ENCODE measurements around the gene CFAP221. TPM values are rescaled to one million over a fixed set of nuclear protein-coding genes. Genes with fewer than 3 reads are reported as not detected.

The CFAP221 gene
- polyA plus RNA-seq, 1 donor (not counting 4 experiments of a cell fraction or from before 2014, with no cell fraction given): not detected

DNA sequence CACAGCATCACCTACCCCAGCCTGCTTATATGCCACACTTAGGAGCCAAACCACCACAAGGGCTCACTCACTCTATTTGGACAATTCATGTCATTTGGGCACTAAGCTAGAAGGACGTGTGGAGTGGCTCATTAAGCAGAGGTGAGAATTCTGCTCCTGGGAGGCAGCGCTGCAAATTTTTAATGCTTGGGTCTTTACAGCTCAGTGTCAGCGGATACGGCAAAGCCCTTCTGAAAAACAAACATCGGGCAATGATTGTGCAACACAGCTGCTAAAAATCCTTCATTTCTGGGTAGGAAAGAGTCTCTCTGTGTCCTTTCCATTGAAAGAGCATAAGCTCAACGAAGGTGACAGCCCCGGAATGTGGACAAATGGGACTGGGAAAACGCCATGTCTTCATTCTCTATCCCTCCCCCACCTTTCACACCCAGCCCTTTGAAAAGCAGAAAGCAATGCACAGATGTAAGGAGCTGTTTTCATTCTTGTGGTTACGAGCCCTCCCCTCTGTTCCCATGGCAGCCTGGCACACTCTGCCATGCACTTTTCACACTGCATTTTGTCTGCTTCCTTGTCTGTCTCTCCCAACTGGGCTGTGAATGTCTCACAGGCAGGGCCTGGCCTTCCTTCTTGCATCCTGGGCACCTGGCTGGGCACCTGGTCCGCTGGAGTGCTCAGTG, 150.7 kb downstream of the CFAP221 start:
- Histone ChIP-seq H3K27me3 (ENCODE audit: control insufficient read depth, extremely low read depth, insufficient read depth, low read length) (no peaks in the 10 kb centered on the region), H3K9ac (ENCODE audit: control insufficient read depth, extremely low read depth, insufficient read depth, low read length) (no peak overlapping the region), H3K36me3 (ENCODE audit: control insufficient read depth in 2 of 2, extremely low read depth in 1 of 2, insufficient read depth in 2 of 2, low read length in 2 of 2) (no peaks in the 10 kb centered on the region), H3K27ac (ENCODE audit: control insufficient read depth, insufficient read depth, low read length) (no peak overlapping the region), H3K9me1 (ENCODE audit: control insufficient read depth, extremely low read depth, insufficient read depth, low read length) (no peaks in the 10 kb centered on the region), H3K9me3 (ENCODE audit: control insufficient read depth, low read depth, low read length) (no peaks in the 10 kb centered on the region), H3K4me2 (ENCODE audit: control insufficient read depth, extremely low read depth, insufficient read depth, low read depth, low read length) (no peak overlapping the region), H3K4me1 (ENCODE audit: control insufficient read depth, extremely low read depth, insufficient read depth, low read length) (no peaks in the 10 kb centered on the region), H3K4me3 (ENCODE audit: control insufficient read depth in 2 of 3, extremely low read depth in 1 of 3, insufficient read depth in 2 of 3, low read depth in 1 of 3, low read length in 3 of 3) (no peak overlapping the region), H2AFZ (ENCODE audit: control insufficient read depth, low read length) (no peak overlapping the region), H3K79me2 (ENCODE audit: control insufficient read depth, insufficient read depth, low read length) (no peaks in the 10 kb centered on the region), H4K20me1 (ENCODE audit: control insufficient read depth, extremely low read depth, insufficient read depth, low read length) (no peaks in the 10 kb centered on the region)
- dilution Hi-C loops (cut with MboI; ENCODE audit: extremely low pct_ligation_motif_present, low sequenced_read_pairs): no loop called here
- TF ChIP-seq, protein P1, sequence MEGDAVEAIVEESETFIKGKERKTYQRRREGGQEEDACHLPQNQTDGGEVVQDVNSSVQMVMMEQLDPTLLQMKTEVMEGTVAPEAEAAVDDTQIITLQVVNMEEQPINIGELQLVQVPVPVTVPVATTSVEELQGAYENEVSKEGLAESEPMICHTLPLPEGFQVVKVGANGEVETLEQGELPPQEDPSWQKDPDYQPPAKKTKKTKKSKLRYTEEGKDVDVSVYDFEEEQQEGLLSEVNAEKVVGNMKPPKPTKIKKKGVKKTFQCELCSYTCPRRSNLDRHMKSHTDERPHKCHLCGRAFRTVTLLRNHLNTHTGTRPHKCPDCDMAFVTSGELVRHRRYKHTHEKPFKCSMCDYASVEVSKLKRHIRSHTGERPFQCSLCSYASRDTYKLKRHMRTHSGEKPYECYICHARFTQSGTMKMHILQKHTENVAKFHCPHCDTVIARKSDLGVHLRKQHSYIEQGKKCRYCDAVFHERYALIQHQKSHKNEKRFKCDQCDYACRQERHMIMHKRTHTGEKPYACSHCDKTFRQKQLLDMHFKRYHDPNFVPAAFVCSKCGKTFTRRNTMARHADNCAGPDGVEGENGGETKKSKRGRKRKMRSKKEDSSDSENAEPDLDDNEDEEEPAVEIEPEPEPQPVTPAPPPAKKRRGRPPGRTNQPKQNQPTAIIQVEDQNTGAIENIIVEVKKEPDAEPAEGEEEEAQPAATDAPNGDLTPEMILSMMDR (optimal IDR thresholded peaks at IDR 0.05 in 1 of 3, IDR thresholded peaks at IDR 0.05 in 1 of 3, conservative IDR thresholded peaks at IDR 0.05 in 1 of 3; ENCODE audit: extremely low read depth in 1 of 3, insufficient read depth in 2 of 3, low read length in 3 of 3): no peak
- no peak for TF ChIP-seq EZH2 (IDR thresholded peaks at IDR 0.05; ENCODE audit: low read length)
- DNase-seq (ENCODE audit: low read depth, low spot score) (no peak), FAIRE-seq (no peak)

DNA sequence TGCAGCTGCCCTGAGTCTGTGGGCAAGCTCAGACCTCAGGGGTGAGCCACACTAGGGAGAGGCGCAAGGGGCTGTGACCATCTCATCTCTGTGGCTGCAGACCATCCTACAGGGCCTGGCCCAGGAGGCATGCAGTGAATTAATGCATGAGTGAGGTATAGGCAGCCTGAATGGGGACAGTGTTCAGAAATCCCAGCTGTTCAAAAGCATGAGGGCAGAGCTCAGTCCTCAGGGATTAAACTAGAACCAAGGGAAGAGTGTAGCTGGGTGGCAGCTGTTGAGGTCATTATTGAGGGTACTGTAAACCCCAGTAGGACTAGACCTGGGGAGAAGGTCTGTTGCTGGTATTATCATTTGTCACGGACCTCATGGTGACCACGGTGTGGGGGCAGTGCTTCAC, 151.8 kb downstream of the CFAP221 start:
- no peaks in the 10 kb centered on the region for H3K4me1 ChIP-seq (ENCODE audit: control insufficient read depth, extremely low read depth, insufficient read depth, low read length)
- dilution Hi-C loops (cut with MboI; ENCODE audit: extremely low pct_ligation_motif_present, low sequenced_read_pairs): no loop called here
- H3K9me1 ChIP-seq (ENCODE audit: control insufficient read depth, extremely low read depth, insufficient read depth, low read length): no peaks in the 10 kb centered on the region
- no peaks in the 10 kb centered on the region for H3K36me3 ChIP-seq (ENCODE audit: control insufficient read depth in 2 of 2, extremely low read depth in 1 of 2, insufficient read depth in 2 of 2, low read length in 2 of 2)
- H3K27me3 ChIP-seq (ENCODE audit: control insufficient read depth, extremely low read depth, insufficient read depth, low read length): no peaks in the 10 kb centered on the region
- H3K4me2 ChIP-seq (ENCODE audit: control insufficient read depth, extremely low read depth, insufficient read depth, low read depth, low read length): no peak overlapping the region
- FAIRE-seq (no peak), DNase-seq (ENCODE audit: low read depth, low spot score) (no peak)
- no peak overlapping the region for H2AFZ ChIP-seq (ENCODE audit: control insufficient read depth, low read length)
- no peak for TF ChIP-seq EZH2 (IDR thresholded peaks at IDR 0.05; ENCODE audit: low read length)
- TF ChIP-seq, protein P1 (optimal IDR thresholded peaks at IDR 0.05 in 1 of 3, IDR thresholded peaks at IDR 0.05 in 1 of 3, conservative IDR thresholded peaks at IDR 0.05 in 1 of 3; ENCODE audit: extremely low read depth in 1 of 3, insufficient read depth in 2 of 3, low read length in 3 of 3): no peak
- H3K9me3 ChIP-seq (ENCODE audit: control insufficient read depth, low read depth, low read length): no peaks in the 10 kb centered on the region
- H3K79me2 ChIP-seq (ENCODE audit: control insufficient read depth, insufficient read depth, low read length): no peaks in the 10 kb centered on the region
- H4K20me1 ChIP-seq (ENCODE audit: control insufficient read depth, extremely low read depth, insufficient read depth, low read length): no peaks in the 10 kb centered on the region
- no peak overlapping the region for H3K27ac ChIP-seq (ENCODE audit: control insufficient read depth, insufficient read depth, low read length)
- no peak overlapping the region for H3K9ac ChIP-seq (ENCODE audit: control insufficient read depth, extremely low read depth, insufficient read depth, low read length)
- no peak overlapping the region for H3K4me3 ChIP-seq (ENCODE audit: control insufficient read depth in 2 of 3, extremely low read depth in 1 of 3, insufficient read depth in 2 of 3, low read depth in 1 of 3, low read length in 3 of 3)

All from keratinocyte (primary cell).